ENCODE measurements around the gene TIAM2.

Gene TIAM2

DNA sequence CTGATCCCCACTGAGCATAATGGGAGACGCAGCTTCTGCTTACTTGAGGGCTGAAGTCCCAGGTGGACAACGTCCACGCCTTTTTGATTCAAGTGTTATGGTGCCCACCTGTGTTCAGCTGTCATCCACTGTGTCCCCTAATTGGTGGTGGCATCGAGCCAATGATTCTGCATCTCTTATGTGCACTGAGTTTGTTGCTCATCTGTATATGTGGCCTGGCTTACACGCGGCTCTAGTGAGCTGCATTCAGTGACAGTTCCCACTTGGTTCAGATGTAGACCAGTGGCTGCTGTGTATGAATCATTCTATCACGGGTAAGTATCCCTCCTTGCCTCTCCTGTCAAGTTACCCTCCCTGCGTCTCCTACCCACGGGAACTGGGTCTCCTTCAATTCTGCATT, 137.5 kb downstream of the TIAM2 start:
- no peaks in the 10 kb centered on the region for H3K9me3 ChIP-seq (ENCODE audit: control insufficient read depth in 5 of 5, low read length in 5 of 5)
- no peaks in the 10 kb centered on the region for H3K4me1 ChIP-seq (ENCODE audit: control insufficient read depth in 5 of 5, insufficient read depth in 5 of 5, low read length in 5 of 5)
- H3K36me3 ChIP-seq (ENCODE audit: control insufficient read depth in 5 of 5, insufficient read depth in 5 of 5, low read length in 5 of 5) = no peaks in the 10 kb centered on the region
- no peak overlapping the region for H3K4me3 ChIP-seq (ENCODE audit: low read depth in 1 of 5, low read length in 5 of 5)
- H3K27me3 ChIP-seq (ENCODE audit: control insufficient read depth in 5 of 5, insufficient read depth in 4 of 5, low read length in 5 of 5) = no peaks in the 10 kb centered on the region
- no peak overlapping the region for H3K27ac ChIP-seq (ENCODE audit: low read depth, low read length)
- no peak overlapping the region for H3K9ac ChIP-seq (ENCODE audit: low read length in 5 of 5)

DNA sequence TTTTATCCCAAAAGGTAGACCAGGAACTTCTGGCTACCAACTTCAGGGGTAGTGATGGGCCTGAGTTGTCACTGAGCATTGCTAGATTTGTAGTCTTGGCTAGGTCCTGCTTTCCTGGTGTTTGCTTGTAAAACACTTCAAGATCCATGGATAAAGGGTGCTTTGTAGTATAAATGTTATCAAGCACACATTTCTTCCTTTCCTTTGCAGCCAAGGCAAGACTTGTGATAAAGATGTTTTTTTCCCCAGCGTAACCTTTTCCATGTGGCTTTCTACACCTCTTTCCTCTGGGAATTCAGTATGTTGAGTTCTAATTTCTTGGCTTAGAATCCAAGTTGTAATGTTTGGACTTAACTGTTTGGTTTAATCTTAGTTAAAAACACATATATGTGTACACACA, 145.9 kb downstream of the TIAM2 start:
- H3K9me3 ChIP-seq (ENCODE audit: control insufficient read depth in 5 of 5, low read length in 5 of 5) = no peaks in the 10 kb centered on the region
- H3K36me3 ChIP-seq (ENCODE audit: control insufficient read depth in 5 of 5, insufficient read depth in 5 of 5, low read length in 5 of 5) = no peaks in the 10 kb centered on the region

GRCh38 chr6:155141512-155141911, 146.4 kb downstream of the TIAM2 start:
- H3K36me3 ChIP-seq (ENCODE audit: control insufficient read depth in 5 of 5, insufficient read depth in 5 of 5, low read length in 5 of 5) = no peaks in the 10 kb centered on the region
- H3K4me1 ChIP-seq (ENCODE audit: control insufficient read depth in 5 of 5, insufficient read depth in 5 of 5, low read length in 5 of 5) = peaks cover 0 to 28% (median 17%) of the 10 kb centered on the region in 5 donors
- no peak overlapping the region for H3K9ac ChIP-seq (ENCODE audit: low read length in 5 of 5)
- no peaks in the 10 kb centered on the region for H3K27me3 ChIP-seq (ENCODE audit: control insufficient read depth in 5 of 5, insufficient read depth in 4 of 5, low read length in 5 of 5)
- H3K27ac ChIP-seq (ENCODE audit: low read depth, low read length) = no peak overlapping the region
- H3K4me3 ChIP-seq (ENCODE audit: low read depth in 1 of 5, low read length in 5 of 5) = no peak overlapping the region
- H3K9me3 ChIP-seq (ENCODE audit: control insufficient read depth in 5 of 5, low read length in 5 of 5) = no peaks in the 10 kb centered on the region

More for the DNA sequence above, 145.9 kb downstream of the TIAM2 start:
- Histone ChIP-seq H3K4me1 (ENCODE audit: control insufficient read depth in 5 of 5, insufficient read depth in 5 of 5, low read length in 5 of 5) (peaks cover 0 to 28% (median 17%) of the 10 kb centered on the region in 5 donors), H3K9ac (ENCODE audit: low read length in 5 of 5) (no peak overlapping the region), H3K27ac (ENCODE audit: low read depth, low read length) (no peak overlapping the region), H3K27me3 (ENCODE audit: control insufficient read depth in 5 of 5, insufficient read depth in 4 of 5, low read length in 5 of 5) (no peaks in the 10 kb centered on the region), H3K4me3 (ENCODE audit: low read depth in 1 of 5, low read length in 5 of 5) (no peak overlapping the region)

DNA sequence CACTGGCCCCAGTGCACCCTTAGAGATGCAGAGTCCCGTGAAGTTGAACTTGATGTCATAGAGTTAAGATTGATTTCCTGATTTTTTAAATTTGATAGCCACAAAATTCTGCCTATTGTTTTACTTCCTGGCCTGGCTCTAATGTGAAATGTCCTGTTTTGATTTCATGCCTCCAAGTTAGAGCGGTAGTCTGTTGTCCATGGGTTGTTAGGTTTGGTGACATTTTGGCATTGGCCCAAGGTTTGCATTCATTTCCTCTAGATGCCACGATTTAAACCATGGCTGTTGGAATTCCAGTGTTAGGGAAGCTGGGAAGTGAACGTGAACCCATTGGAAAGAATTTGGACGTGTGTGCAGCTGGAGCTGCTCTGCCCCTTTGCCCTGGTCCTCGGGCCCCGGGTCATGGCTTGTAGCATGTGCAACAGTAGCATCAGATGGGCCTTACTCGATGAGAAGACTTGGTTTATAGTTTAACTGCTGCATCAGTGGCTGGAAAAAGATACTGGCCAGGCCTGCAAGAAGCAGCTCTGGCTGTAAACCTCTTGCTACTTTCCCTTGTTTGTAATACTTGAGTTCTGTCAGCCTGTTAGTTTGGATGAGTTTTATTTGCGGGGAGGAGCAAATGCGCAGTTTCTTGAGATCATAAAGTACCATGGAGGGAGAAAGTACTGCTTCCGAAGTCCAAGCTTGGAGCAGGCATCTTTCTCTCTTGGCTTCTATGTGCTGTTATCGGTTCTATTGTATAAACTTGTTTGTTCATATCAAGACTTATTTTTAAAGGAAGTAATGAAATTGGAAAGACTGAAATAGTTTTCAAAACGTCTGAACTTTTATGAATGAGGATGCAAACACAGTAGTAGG, 147.3 kb downstream of the TIAM2 start:
- Histone ChIP-seq H3K27me3 (ENCODE audit: control insufficient read depth in 5 of 5, insufficient read depth in 4 of 5, low read length in 5 of 5) (no peaks in the 10 kb centered on the region), H3K4me1 (ENCODE audit: control insufficient read depth in 5 of 5, insufficient read depth in 5 of 5, low read length in 5 of 5) (peaks cover 0 to 28% (median 17%) of the 10 kb centered on the region in 5 donors), H3K9me3 (ENCODE audit: control insufficient read depth in 5 of 5, low read length in 5 of 5) (no peaks in the 10 kb centered on the region), H3K9ac (ENCODE audit: low read length in 5 of 5) (peak overlapping the region in 1 of 5 donors; percentile 39), H3K4me3 (ENCODE audit: low read depth in 1 of 5, low read length in 5 of 5) (peak overlapping the region in 4 of 5 donors; percentile 5 to 38 (median 30)), H3K36me3 (ENCODE audit: control insufficient read depth in 5 of 5, insufficient read depth in 5 of 5, low read length in 5 of 5) (no peaks in the 10 kb centered on the region), H3K27ac (ENCODE audit: low read depth, low read length) (no peak overlapping the region)

DNA sequence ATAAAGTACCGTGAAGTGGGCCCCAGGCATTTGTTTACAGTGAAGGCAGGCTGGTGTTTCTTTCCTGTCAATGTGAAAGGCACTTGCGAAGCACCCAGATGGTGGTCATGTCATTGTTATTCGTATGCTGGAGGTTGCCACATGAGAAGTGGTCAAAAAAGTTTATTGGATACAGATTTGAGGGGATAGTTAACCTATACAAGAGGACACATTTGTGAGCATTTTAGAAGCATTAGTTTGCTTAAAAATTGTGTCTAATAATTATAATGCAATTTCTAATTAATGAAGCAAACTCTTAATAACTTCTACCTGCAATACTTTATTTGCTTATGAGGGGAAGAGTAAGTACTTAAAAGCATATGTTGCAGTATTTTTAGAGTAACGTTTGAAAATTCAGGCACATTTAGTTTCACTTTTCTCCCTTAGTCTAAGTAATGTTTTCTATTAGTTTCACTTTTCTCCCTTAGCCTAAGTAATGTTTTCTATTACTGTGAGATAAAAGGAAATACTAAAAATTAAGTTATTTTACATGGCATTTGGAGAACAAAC, 148.0 kb downstream of the TIAM2 start:
- H3K9me3 ChIP-seq (ENCODE audit: control insufficient read depth in 5 of 5, low read length in 5 of 5) = no peaks in the 10 kb centered on the region
- peak overlapping the region in 4 of 5 donors; percentile 5 to 38 (median 30) for H3K4me3 ChIP-seq (ENCODE audit: low read depth in 1 of 5, low read length in 5 of 5)
- H3K4me1 ChIP-seq (ENCODE audit: control insufficient read depth in 5 of 5, insufficient read depth in 5 of 5, low read length in 5 of 5) = peaks cover 0 to 28% (median 17%) of the 10 kb centered on the region in 5 donors
- H3K27me3 ChIP-seq (ENCODE audit: control insufficient read depth in 5 of 5, insufficient read depth in 4 of 5, low read length in 5 of 5) = no peaks in the 10 kb centered on the region
- H3K27ac ChIP-seq (ENCODE audit: low read depth, low read length) = peak overlapping the region; percentile 19
- peak overlapping the region in 3 of 5 donors; percentile 39 to 41 (median 39) for H3K9ac ChIP-seq (ENCODE audit: low read length in 5 of 5)
- H3K36me3 ChIP-seq (ENCODE audit: control insufficient read depth in 5 of 5, insufficient read depth in 5 of 5, low read length in 5 of 5) = no peaks in the 10 kb centered on the region

DNA sequence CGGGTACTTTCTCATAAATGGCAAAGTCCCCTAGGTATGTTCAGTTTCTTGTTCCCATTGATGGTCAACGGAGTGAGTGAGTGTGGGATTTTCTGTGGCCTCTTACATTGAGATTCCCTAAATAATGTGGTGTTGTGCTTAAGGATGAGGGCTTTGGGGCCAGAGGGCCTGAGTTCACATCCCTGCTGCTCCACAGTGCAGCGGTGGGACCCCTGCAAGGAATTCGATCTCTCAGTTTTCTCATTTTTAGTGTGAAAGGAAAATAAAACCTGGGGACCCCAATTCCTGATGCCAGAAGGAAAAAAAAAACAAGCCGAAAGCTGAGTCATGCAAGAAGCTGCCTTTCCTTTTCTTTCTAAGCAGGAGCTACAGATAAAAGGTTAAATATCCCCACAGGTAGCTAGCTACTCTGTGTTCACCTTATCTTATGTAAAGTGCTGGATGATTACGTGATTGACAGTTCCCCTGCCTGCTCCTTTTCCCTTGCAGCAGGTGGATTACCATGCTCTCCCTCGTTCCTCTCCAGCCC, 148.5 kb downstream of the TIAM2 start:
- peak overlapping the region in 2 of 5 donors; percentile 39 to 41 for H3K9ac ChIP-seq (ENCODE audit: low read length in 5 of 5)
- H3K27me3 ChIP-seq (ENCODE audit: control insufficient read depth in 5 of 5, insufficient read depth in 4 of 5, low read length in 5 of 5) = no peaks in the 10 kb centered on the region
- H3K27ac ChIP-seq (ENCODE audit: low read depth, low read length) = peak overlapping the region; percentile 19
- peaks cover 0 to 28% (median 17%) of the 10 kb centered on the region in 5 donors for H3K4me1 ChIP-seq (ENCODE audit: control insufficient read depth in 5 of 5, insufficient read depth in 5 of 5, low read length in 5 of 5)
- H3K9me3 ChIP-seq (ENCODE audit: control insufficient read depth in 5 of 5, low read length in 5 of 5) = no peaks in the 10 kb centered on the region
- H3K36me3 ChIP-seq (ENCODE audit: control insufficient read depth in 5 of 5, insufficient read depth in 5 of 5, low read length in 5 of 5) = no peaks in the 10 kb centered on the region
- H3K4me3 ChIP-seq (ENCODE audit: low read depth in 1 of 5, low read length in 5 of 5) = peak overlapping the region in 3 of 5 donors; percentile 7 to 38 (median 32)

DNA sequence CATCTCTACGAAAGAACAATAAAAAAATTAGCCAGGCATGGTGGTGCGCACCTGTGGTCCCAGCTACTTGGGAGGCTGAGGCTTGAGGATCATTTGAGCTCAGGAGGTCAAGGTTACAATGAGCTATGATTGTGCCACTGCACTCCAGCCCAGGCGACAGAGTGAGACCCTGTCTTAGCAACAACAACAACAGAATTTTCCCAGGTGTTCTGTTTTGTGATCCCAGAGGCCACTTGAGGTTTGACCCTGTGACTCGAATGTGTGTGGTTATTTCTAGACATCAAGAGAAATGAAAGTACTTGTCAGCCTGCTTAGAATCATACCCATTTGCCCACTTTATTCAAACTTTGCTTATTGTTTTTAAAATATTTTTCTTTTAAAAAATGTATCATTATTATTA, 151.1 kb downstream of the TIAM2 start:
- no peaks in the 10 kb centered on the region for H3K9me3 ChIP-seq (ENCODE audit: control insufficient read depth in 5 of 5, low read length in 5 of 5)
- peaks cover 0 to 23% (median 15%) of the 10 kb centered on the region in 5 donors for H3K4me1 ChIP-seq (ENCODE audit: control insufficient read depth in 5 of 5, insufficient read depth in 5 of 5, low read length in 5 of 5)
- H3K4me3 ChIP-seq (ENCODE audit: low read depth in 1 of 5, low read length in 5 of 5) = no peak overlapping the region
- H3K9ac ChIP-seq (ENCODE audit: low read length in 5 of 5) = no peak overlapping the region
- H3K27ac ChIP-seq (ENCODE audit: low read depth, low read length) = no peak overlapping the region
- H3K36me3 ChIP-seq (ENCODE audit: control insufficient read depth in 5 of 5, insufficient read depth in 5 of 5, low read length in 5 of 5) = no peaks in the 10 kb centered on the region
- H3K27me3 ChIP-seq (ENCODE audit: control insufficient read depth in 5 of 5, insufficient read depth in 4 of 5, low read length in 5 of 5) = no peaks in the 10 kb centered on the region

- H3K36me3 ChIP-seq (ENCODE audit: control insufficient read depth in 5 of 5, insufficient read depth in 5 of 5, low read length in 5 of 5) = no peaks in the 10 kb centered on the region
- H3K4me3 ChIP-seq (ENCODE audit: low read depth in 1 of 5, low read length in 5 of 5) = no peak overlapping the region
- H3K9me3 ChIP-seq (ENCODE audit: control insufficient read depth in 5 of 5, low read length in 5 of 5) = no peaks in the 10 kb centered on the region
- no peak overlapping the region for H3K27ac ChIP-seq (ENCODE audit: low read depth, low read length)
- no peak overlapping the region for H3K9ac ChIP-seq (ENCODE audit: low read length in 5 of 5)
- H3K27me3 ChIP-seq (ENCODE audit: control insufficient read depth in 5 of 5, insufficient read depth in 4 of 5, low read length in 5 of 5) = peaks cover 0 to 3% (median 0%) of the 10 kb centered on the region in 5 donors
- H3K4me1 ChIP-seq (ENCODE audit: control insufficient read depth in 5 of 5, insufficient read depth in 5 of 5, low read length in 5 of 5) = peaks cover 0 to 8% (median 5%) of the 10 kb centered on the region in 5 donors
Measured at GRCh38 chr6:155147958-155148663, 153.0 kb downstream of the TIAM2 start.

DNA sequence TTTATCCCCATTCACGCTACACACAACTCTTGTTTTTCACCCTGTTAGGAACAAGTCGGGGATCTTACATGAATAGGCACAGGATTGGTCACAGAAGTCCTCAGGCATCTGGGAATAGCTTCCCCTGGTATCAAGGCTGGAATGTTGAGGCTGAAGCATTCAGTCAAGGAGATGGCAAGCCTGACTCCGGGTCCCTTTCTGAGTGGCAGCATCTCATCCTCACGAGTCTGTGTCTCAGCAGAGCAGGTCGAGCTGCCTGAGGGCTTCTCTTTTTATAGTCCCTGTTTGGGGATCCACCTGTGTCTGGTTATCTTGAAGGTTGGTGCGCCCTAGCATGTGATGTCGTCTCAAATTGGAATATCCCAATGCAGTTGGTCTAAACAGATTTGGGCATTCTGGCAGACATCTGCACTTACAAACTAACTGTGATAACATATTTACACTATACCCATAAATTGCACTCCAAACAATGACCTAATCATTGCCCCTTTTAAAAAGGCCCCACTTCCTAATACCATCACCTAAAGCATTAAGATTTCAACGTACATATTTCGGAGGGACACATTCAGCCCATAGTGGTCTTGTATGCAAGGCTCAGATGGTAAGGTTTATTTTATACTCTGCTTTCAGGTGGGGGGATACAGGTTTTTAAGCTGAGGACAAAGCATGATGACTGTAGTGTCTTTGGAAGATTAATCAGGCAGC, 156.0 kb downstream of the TIAM2 start:
- Histone ChIP-seq H3K4me1 (ENCODE audit: control insufficient read depth in 5 of 5, insufficient read depth in 5 of 5, low read length in 5 of 5) (peaks cover 0 to 4% (median 0%) of the 10 kb centered on the region in 5 donors), H3K27me3 (ENCODE audit: control insufficient read depth in 5 of 5, insufficient read depth in 4 of 5, low read length in 5 of 5) (peaks cover 0 to 3% (median 0%) of the 10 kb centered on the region in 5 donors), H3K36me3 (ENCODE audit: control insufficient read depth in 5 of 5, insufficient read depth in 5 of 5, low read length in 5 of 5) (no peaks in the 10 kb centered on the region), H3K9ac (ENCODE audit: low read length in 5 of 5) (no peak overlapping the region), H3K9me3 (ENCODE audit: control insufficient read depth in 5 of 5, low read length in 5 of 5) (no peaks in the 10 kb centered on the region), H3K27ac (ENCODE audit: low read depth, low read length) (no peak overlapping the region), H3K4me3 (ENCODE audit: low read depth in 1 of 5, low read length in 5 of 5) (no peak overlapping the region)

Measured in subcutaneous abdominal adipose tissue (tissue), 5 donors.